ENCODE data around the gene PRELID3B.

Gene PRELID3B

DNA sequence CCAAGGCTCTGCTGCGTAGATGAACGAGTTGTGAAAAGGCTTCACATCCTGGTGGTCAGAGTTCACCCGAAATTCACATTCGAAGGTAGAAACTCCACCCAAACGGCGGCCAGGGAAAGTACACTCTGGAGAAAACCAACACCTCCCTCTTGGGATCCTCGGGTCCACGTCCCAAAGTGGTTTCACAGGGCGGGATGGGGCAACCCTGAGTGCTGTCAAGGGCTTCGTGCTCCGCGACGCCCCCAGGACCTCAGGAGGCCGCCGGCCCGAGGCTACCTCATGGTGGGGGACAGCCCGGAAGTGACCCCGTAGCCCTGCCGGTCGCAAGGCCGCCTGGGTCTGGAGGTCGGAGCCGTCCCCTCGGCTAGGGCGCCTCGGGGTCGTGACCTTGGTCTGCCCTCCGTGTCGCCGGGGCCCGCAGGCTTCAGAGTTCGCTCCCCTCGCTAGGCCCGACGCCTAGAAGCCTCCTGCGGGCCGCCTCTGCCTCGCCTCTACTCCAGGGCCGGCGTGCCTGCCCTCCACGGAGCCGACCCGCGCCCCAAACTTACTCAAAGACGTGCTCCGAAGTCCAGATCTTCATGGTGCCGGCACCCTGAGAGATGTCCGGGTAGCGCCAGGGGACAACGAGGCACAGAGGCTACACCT lies at the start of gene PRELID3B:
PRELID3B (minus strand) TSS at position 636 of the 645 bp plus-strand sequence; CDS start at position 580, 56 bp downstream.
- DNase-seq (ENCODE audit: low read depth), result no peak

DNA sequence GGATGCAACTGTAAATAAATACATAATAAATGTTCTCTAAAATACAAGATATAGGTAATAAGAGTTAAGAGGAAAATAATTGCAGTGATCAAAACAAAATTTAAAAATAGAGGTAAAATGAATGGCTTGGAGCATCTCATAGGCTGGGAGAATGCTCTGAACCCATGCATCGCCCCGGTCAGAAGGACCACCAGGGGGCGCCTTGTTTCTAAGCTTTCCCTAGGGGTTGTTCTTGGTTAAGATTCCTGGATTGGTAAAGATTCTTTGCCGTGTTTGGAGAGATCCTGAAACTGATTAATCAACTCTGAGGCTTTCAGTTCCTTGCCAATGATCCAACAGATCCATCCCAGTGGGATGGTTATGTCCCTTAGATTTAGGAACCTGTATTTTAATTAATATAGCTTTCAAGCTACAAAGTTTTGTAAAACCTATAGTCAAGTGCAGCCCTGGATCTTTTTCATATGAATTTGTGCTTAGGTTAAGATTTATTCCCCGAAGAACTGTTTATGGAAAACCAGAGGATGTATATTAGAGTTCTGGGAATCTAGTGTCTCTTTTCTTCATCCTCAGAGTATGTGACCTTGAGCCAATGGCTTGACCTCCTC lies 45.3 kb upstream of the PRELID3B start:
- DNase-seq (ENCODE audit: low read depth), result peak; percentile 55

- DNase-seq (ENCODE audit: low read depth), result no peak
Observed at GRCh38 chr20:59086923-59087322, 44.3 kb upstream of the PRELID3B start.

DNA sequence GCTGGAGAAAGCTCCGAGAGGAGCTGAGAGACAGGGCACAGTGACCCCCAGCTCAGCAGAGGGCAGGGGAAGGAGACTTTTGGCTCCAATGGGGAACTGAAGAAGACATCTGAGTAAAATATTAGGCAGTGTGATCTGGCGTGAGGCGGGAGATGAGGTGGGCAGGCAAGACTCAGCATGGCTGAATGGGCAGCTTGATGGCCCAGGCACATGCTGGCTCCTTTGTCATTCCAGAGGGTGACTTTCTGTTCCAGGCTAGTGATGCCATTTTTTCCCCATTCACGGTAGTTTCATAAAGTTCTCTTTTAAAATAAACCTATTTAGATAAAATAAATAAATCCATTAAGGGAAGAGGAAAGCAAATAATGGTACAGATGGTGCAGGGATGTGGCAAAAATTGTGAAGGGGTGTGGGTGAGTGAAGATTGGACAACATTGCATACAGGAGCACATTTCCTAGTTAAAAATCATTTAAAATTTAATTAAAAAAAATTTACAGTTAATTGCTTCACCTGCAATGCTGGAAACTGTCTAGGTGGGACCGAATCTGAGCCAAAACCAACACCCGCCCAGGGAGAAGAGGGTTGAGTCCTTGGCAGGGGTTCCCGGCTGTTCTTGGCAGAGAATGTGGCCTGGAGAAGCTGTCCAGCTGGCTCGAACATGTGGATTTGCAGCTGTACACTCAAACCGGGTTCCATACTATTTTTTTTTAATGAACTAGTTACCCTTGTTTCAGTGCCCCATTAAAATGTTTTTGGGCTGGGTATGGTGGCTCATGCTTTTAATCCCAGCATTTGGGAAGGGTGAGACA lies 41.7 kb upstream of the PRELID3B start:
- DNase-seq (ENCODE audit: low read depth), result no peak

- peak; percentile 24 for DNase-seq (ENCODE audit: low read depth)
Observed at GRCh38 chr20:59082981-59083380, 40.4 kb upstream of the PRELID3B start.

- DNase-seq (ENCODE audit: low read depth), result no peak
Observed at GRCh38 chr20:59082077-59082740, 39.6 kb upstream of the PRELID3B start.

GRCh38 chr20:59081036-59081435 lies 38.5 kb upstream of the PRELID3B start:
- DNase-seq (ENCODE audit: low read depth), result no peak

- no peak for DNase-seq (ENCODE audit: low read depth)
Observed at GRCh38 chr20:59078231-59078630, 35.6 kb upstream of the PRELID3B start.

- no peak for DNase-seq (ENCODE audit: low read depth)
Observed at GRCh38 chr20:59077705-59078104, 35.1 kb upstream of the PRELID3B start.

DNA sequence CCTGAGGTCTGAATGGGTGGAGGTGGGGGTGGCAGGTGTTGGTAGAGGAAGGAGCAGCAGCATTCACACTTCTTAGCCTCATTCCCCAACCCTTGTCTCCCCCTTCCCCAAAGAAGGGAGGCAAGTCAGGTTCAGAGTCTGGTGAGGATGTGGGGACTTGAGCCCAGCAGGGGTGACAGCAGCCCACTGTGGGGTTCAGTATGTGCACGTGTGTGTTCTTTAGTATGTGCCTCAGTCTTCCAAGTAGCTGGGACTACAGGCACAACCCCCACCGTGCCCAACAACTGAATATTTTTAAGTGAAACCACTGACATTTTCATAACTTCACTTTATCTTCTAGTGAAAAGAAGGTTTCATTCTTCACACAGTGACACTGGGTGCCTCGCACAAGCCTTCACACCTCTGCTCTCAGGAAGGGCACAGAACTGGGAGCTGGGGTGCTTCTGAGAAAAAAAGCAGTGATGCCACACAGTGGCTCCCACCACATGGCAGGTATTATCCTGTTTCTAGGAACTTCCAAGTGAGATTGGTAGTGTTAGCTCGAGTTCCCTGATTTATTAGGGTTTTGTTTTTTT lies 33.4 kb upstream of the PRELID3B start:
- DNase-seq (ENCODE audit: low read depth), result no peak

DNA sequence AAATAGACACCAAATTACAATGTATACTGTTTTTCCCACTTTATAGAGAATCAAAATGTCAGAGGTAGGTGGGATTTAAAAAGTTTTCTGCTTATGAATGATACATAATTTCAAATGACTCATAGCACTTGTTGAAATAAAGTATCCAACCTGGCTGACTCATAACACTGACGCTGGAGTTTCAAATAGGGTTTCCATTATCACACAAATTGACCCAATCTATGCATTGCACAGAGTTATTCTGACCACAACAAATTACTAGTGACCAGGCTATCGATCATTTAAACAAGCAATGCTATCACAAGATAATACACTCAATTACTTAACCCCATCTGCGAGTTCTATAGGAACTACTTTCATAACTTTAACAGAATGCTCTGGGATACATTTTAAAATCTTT lies 31.9 kb upstream of the PRELID3B start:
- DNase-seq (ENCODE audit: low read depth), result peak; percentile 53

DNA sequence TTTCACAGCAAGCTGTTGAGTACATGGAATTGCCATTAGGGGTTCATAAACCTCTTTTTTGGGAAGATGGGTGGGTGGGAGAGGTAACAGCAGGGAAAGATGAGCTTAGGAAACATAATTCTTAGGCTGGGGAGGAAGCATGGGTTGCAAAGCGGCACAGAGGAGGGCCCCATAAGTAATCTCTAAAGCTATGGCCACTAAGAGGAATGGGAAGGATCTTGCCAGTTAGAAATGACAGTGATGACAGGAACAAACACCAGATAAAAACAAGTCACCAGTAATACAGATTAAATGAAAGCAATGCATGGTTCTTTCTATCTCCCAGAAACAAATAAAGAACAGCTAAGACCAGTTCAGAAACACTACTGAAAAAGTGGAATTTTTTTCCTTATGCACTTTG lies 31.0 kb upstream of the PRELID3B start:
- DNase-seq (ENCODE audit: low read depth), result no peak

- DNase-seq (ENCODE audit: low read depth), result no peak
Observed at GRCh38 chr20:59071216-59071615, 28.6 kb upstream of the PRELID3B start.

DNA sequence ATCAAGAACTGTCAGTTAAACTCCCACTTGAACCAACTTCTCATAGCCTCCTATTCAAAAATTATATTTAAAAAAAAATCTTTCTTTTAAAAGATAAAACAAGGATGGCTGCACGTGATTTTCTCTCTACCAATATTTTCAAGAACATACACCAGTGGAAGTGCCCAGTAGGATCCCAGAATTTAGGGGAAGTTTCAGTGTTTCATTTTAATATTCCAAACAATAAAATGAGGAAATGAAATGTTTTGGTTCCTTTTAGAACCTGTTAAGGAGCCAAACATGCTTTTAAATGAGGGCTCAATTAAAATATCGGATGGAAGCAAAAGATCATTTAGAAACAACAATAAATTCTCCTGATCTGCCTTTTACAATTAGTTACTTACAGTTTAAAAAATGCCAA lies 26.4 kb upstream of the PRELID3B start:
- no peak for DNase-seq (ENCODE audit: low read depth)

DNA sequence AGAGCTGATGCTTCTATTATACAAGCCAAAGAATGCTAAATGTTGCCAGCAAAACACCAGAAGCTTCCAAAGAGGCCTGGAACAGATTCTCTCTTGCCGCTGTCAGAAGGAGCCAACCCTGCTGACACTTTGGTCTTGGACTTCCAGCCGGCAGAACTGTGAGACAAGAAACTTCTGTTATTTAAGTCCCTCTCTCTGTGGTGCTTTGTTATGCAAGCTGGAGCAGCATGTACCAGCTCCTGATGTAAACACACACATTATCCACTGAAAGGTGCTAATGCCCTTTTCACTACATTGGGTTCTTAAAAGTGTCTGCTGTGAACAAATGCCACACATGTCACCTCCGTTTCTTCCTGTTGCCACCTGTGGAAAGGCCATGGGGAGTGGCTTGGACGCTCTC lies 25.9 kb upstream of the PRELID3B start:
- no peak for DNase-seq (ENCODE audit: low read depth)

DNA sequence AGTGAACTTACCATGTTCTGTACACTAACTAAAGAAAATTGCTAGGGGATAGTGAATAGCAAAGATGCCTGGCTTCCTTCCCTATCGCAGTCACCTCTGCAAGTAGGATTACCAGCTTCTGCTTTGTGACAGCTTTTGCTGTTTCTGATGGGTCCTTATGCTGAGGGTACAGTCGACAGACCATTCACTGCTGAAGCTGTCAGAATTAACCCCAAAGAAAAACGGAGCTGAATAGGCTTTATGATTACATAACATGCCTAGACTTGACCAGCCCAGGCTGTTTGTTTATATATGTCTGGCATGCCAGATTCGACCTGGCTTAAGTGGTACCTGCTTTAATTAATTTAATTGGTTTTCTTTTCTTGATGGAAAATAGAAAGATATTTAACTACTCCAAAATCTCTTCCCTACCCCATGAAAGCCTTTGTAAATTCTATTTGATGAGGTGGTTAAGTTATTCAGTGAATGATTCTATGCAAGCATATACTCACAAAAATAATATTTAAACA lies 21.7 kb upstream of the PRELID3B start:
- DNase-seq (ENCODE audit: low read depth), result no peak

DNA sequence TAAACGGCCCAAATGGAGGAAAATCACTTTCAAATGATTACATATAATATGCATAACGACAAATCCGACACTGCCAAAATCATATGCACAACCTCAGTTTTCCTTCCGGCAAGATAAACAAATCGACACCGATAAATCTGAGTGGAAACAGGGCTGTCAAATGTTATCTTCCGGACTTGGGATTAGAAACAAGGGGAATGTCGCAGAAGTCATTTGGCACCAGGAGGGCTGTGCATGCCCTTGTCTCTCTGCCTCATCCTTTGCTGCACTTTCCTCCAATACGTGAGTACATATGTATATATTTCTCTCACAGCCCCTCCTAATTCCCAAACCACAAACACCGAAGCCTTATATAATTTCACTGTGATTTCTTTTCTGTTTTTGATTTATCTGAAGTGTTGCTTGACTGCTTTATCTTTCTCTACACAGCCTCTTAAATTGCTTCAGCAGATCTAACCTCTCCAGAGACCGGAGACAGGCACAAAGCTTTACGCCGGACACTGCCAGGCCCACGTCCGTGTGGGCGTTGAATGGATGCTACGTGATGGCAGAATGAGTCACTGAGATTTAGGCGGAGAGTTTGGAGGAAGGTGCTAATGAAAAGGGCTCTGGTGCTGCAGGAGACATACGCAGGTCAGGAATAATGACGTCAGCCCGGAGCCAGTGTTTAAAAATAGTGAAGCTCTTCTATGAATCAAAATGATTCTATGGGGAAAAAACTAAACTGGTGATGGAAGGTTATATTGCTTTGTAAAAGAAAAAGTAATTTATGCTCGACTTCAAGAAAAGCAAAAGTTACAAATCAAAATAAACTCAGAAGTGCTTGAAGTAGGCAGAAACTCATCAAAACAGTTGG lies 21.0 kb upstream of the PRELID3B start:
- peak; percentile 47 for DNase-seq (ENCODE audit: low read depth)

- DNase-seq (ENCODE audit: low read depth), result no peak
Observed at GRCh38 chr20:59062081-59062480, 19.5 kb upstream of the PRELID3B start.

DNA sequence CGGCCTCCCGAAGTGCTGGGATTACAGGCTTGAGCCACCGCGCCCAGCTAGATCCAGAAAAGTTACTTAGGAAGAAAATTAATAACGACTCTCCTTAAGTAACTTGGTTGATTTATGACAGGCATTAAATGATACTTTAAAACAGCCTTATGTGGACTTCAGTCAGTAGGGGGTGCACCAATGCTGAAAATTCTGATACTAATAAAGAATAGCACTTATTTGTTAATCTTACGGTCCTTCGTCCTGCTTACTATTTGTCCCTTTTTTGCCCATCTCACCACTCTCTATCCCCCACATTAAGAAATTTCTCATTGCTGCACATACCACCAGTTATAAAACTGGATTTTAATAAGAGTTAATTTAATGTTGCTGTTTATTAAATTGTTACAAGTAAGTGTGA lies 12.7 kb upstream of the PRELID3B start:
- peak; percentile 38 for DNase-seq (ENCODE audit: low read depth)

GRCh38 chr20:59051666-59052185 lies 9.1 kb upstream of the PRELID3B start:
- no peak for DNase-seq (ENCODE audit: low read depth)

- no peak for DNase-seq (ENCODE audit: low read depth)
Observed at GRCh38 chr20:59050437-59050836, 7.9 kb upstream of the PRELID3B start.

Measured in iris pigment epithelial cell (primary cell).